Small intestine (tissue), 7 donors: ENCODE measurements around the gene LYRM4. TPM values are rescaled to one million over a fixed set of nuclear protein-coding genes. Genes with fewer than 3 reads are reported as not detected.
A peak's percentile ranks its signal among the peaks of the same experiment; 100 is the strongest.

ENCODE experiments used
- DNase-seq, 2 donors: peaks; one replicate each; pipeline versions ENCODE4 v3.0.0 to v3.0.0-alpha.2; 2013
- FAIRE-seq: peaks from 2 replicates; lab custom pipeline; 2012; peaks lifted over from hg19 to GRCh38; lab: Jason Lieb, UNC
- H3K27ac ChIP-seq, 3 donors: one replicate each; pipeline ENCODE4 v1.5.1; 2013; ENCODE audit warnings: low read length in 2 of 3, mild to moderate bottlenecking in 2 of 3, control low read depth in 1 of 3, inconsistent platforms in 1 of 3, low read depth in 1 of 3, moderate library complexity in 1 of 3
- H3K27me3 ChIP-seq, 3 donors: one replicate each; pipeline ENCODE4 v1.6.1; 2013; ENCODE audit warnings: low read length in 3 of 3, inconsistent platforms in 1 of 3; ENCODE audit not compliant: control insufficient read depth in 3 of 3, insufficient read depth in 3 of 3
- H3K36me3 ChIP-seq, 3 donors: one replicate each; pipeline ENCODE4 v1.6.1; 2013; ENCODE audit warnings: low read length in 3 of 3, inconsistent platforms in 1 of 3, low read depth in 1 of 3, mild to moderate bottlenecking in 1 of 3, moderate library complexity in 1 of 3; ENCODE audit not compliant: control insufficient read depth in 3 of 3, insufficient read depth in 2 of 3
- H3K4me1 ChIP-seq, 3 donors: one replicate each; pipeline ENCODE4 v1.6.1; 2013; ENCODE audit warnings: low read length in 2 of 3, inconsistent platforms in 1 of 3, low read depth in 1 of 3, mild to moderate bottlenecking in 1 of 3, moderate library complexity in 1 of 3; ENCODE audit not compliant: control insufficient read depth in 3 of 3, insufficient read depth in 2 of 3
- H3K4me3 ChIP-seq, 3 donors: one replicate each; pipeline ENCODE4 v1.5.1; 2013; ENCODE audit warnings: low read length in 3 of 3, control low read depth in 1 of 3, inconsistent platforms in 1 of 3, low read depth in 1 of 3, mild to moderate bottlenecking in 1 of 3, moderate library complexity in 1 of 3
- H3K9me3 ChIP-seq, 2 donors: one replicate each; pipeline ENCODE4 v1.6.1; 2013; ENCODE audit warnings: low read depth in 1 of 2, low read length in 1 of 2; ENCODE audit not compliant: control insufficient read depth in 2 of 2, insufficient read depth in 1 of 2
- WGBS, 3 donors: extraction: QIAGEN DNeasy Blood & Tissue Kit; methylation state at CpG; one replicate each; pipeline ENCODE4 v1.1.7; 2013; 5-methylcytosine and 5-hydroxymethylcytosine counted together
- polyA plus RNA-seq, 4 donors: library from polyadenylated mRNA; stranded (reverse) in 3 of 4; unstranded in 1 of 4; fragments of 200-250 nt in 3 of 4; fragments of 120-200 nt in 1 of 4; gene quantifications; one replicate each; pipeline versions ENCODE4 v1.2.1 to v1.2.3, GENCODE V29; 2013
- donor health status: healthy with polysubstance abuse.
- donor health status: control.
- donor health status: control.
- donor health status: Bipolar disorder and iron deficiency.
- donor health status: healthy.

LYRM4 gene
- polyA plus RNA-seq, 4 donors = 6.5 to 20.5 (median 14.3) TPM

DNA sequence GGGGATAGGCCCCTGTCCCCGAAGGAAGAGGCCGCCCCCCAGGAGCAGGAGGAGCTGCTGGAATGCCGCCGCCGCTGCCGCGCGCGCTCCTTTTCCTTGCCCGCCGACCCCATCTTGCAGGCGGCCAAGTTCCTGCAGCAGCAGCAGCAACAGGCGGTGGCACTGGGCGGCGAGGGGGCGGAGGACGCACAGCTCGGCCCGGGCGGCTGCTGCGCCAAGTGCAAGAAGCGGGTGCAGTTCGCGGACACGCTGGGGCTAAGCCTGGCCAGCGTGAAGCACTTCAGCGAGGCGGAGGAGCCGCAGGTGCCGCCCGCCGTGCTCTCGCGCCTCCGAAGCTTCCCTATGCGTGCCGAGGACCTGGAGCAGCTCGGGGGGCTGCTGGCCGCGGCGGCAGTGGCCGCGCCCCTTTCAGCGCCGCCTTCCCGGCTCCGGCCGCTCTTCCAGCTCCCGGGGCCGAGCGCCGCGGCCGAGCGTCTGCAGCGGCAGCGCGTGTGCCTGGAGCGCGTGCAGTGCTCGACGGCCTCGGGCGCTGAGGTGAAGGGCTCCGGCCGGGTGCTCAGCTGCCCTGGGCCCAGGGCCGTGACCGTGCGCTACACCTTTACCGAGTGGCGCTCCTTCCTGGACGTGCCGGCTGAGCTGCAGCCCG, 175.0 kb downstream of the LYRM4 start:
- WGBS, 3 donors = 1 to 2% (median 2%) methylated on average over 47 to 74 of the region's 74 CpGs
- H3K4me1 ChIP-seq = peaks cover 0 to 24% (median 0%) of the 10 kb centered on the region in 3 donors
- H3K36me3 ChIP-seq = peaks cover 0 to 6% (median 0%) of the 10 kb centered on the region in 3 donors
- peak overlapping the region; percentile 27 to 68 (median 50) for H3K4me3 ChIP-seq
- H3K27me3 ChIP-seq = peaks cover 3 to 24% (median 21%) of the 10 kb centered on the region in 3 donors
- FAIRE-seq = no peak
- H3K27ac ChIP-seq = peak overlapping the region in 2 of 3 donors; percentile 30 to 40
- DNase-seq = peak in 1 of 2 donors; percentile 78
- peaks cover 0 to 4% of the 10 kb centered on the region in 2 donors for H3K9me3 ChIP-seq

DNA sequence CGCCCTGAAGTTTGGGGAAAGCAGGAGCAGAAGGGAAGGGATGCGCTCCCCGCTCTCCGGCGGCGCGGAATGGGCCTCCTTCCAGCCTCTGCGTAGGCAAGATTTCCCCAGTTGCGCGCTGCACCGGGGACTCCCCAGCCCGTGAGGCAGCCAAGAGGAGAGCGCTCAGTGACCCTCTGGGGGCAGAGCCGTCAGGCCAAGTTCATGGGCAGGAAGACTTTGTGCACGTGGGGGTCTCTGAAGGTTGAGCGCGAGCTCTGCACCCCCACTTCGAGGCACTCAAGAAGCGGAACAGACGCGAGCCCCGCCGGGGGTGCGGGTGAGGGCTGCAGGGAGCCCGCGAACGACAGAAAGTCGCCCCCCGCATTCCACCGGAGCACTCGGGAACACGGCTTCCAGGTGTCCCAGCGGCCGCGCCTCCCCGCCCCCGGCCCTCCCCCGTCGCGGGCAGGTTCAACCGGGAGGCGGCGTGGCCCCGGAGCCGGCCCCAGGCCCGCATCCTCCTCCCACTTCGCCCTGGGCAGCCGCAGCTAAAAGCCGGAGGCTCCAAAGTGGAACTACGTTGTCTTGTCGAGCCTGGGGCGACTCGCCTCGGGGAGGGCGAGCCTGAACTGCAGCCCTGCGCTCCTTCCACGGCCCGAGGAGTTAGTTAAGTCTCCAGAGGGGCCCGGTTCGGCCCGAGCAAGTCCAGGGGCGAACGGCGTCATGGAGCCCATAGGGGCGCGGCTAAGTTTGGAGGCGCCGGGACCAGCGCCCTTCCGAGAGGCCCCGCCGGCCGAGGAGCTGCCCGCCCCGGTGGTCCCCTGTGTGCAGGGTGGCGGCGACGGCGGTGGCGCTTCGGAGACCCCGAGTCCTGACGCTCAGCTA, 175.7 kb downstream of the LYRM4 start, which contains the start of gene PPP1R3G:
Gene PPP1R3G, plus strand, starts transcription at position 561 of the 867 bp plus-strand sequence. Its CDS starts 145 bp downstream, at position 706.
- WGBS, 3 donors = 1 to 3% (median 2%) methylated on average over 56 to 83 of the region's 83 CpGs
- peaks cover 0 to 4% of the 10 kb centered on the region in 2 donors for H3K9me3 ChIP-seq
- H3K36me3 ChIP-seq = peaks cover 0 to 6% (median 0%) of the 10 kb centered on the region in 3 donors
- peak within 1 kb of the TSS in 2 of 3 donors; percentile 40 to 50 for H3K27ac ChIP-seq
- H3K4me3 ChIP-seq = peak within 1 kb of the TSS; percentile 33 to 68 (median 50)
- H3K27me3 ChIP-seq = peaks cover 3 to 24% (median 21%) of the 10 kb centered on the region in 3 donors
- FAIRE-seq (no peak), DNase-seq (peak; percentile 29 to 85)
- H3K4me1 ChIP-seq = peaks cover 0 to 20% (median 0%) of the 10 kb centered on the region in 3 donors

DNA sequence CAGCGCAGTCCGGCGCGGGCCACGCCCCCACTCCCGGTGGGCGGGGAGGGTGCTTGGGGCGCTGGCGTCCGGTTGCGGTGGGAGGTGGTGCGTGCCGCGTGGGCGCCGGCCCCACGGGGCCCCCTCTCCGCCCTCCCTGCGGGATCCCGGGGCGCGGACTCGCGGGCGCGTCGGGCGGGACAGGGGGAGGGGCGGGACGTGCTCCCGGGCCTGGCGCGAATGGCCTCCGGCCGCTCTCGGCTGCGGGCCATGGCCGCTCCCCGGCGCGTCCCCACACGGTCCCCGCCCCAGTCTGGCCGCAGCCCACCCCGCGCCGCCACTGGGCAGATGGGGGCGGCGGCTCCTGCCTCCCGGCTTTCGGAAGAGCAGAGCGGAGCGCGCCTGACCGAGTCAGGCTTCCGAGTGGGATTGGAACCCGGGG, 176.4 kb downstream of the LYRM4 start:
- Histone ChIP-seq H3K27me3 (peaks cover 3 to 24% (median 21%) of the 10 kb centered on the region in 3 donors), H3K4me1 (peaks cover 0 to 20% (median 0%) of the 10 kb centered on the region in 3 donors), H3K9me3 (peaks cover 0 to 4% of the 10 kb centered on the region in 2 donors), H3K27ac (peak overlapping the region in 2 of 3 donors; percentile 40 to 50), H3K4me3 (peak overlapping the region; percentile 33 to 68 (median 50)), H3K36me3 (peaks cover 0 to 6% (median 0%) of the 10 kb centered on the region in 3 donors)
- WGBS, 3 donors = 1 to 6% (median 2%) methylated on average over 34 to 57 of the region's 57 CpGs
- DNase-seq (peak in 1 of 2 donors; percentile 72), FAIRE-seq (no peak)

DNA sequence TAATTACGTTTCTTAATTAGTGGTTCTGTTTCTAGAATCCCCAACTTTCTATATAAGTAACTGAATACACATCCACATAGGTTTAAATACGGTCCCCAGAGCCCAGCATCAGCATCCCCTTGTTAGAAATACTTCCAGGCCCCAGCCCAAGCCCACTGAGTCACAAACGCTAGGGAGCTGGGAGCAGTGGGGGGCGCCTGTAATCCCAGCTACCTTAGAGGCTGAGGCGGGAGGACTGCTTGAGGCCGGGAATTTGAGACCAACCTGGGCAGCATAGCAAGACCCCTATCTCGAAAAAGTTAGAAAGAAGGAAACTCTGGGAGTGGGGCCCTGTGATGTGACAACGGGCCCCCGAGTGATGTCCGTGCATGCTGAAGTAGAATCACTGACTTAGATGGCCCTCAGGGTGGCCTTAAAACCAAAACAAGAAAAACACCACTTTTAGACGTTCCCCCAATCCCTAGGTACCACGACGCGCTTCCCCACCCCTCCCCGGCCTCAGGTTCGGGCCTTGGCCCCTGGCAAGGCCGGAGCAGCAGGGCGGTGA, 176.9 kb downstream of the LYRM4 start:
- DNase-seq = no peak
- peaks cover 3 to 24% (median 21%) of the 10 kb centered on the region in 3 donors for H3K27me3 ChIP-seq
- peaks cover 0 to 4% of the 10 kb centered on the region in 2 donors for H3K9me3 ChIP-seq
- 47 to 57% (median 51%) methylated on average over 18 of the region's 18 CpGs for WGBS, 3 donors
- no peak overlapping the region for H3K27ac ChIP-seq
- peaks cover 0 to 6% (median 0%) of the 10 kb centered on the region in 3 donors for H3K36me3 ChIP-seq
- H3K4me1 ChIP-seq = peaks cover 0 to 20% (median 0%) of the 10 kb centered on the region in 3 donors
- peak overlapping the region in 1 of 3 donors; percentile 50 for H3K4me3 ChIP-seq
- FAIRE-seq = no peak

DNA sequence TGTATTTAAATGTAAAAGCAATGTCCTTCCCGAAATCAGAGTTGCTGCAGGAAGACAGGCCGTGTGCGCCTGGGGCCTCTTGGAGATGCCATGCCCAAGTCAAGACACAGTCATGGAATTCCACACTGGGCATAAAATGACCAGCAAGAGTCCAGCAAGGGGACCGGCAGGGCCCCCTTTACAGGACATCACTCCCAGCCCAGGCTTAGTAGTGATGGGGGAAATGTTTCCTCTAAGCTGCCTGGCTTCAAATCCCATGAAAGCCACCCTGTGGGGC, 177.5 kb downstream of the LYRM4 start:
- H3K27ac ChIP-seq = no peak overlapping the region
- peaks cover 3 to 24% (median 21%) of the 10 kb centered on the region in 3 donors for H3K27me3 ChIP-seq
- peaks cover 0 to 4% of the 10 kb centered on the region in 2 donors for H3K9me3 ChIP-seq
- H3K36me3 ChIP-seq = peaks cover 0 to 6% (median 0%) of the 10 kb centered on the region in 3 donors
- FAIRE-seq (no peak), DNase-seq (no peak)
- peaks cover 0 to 20% (median 0%) of the 10 kb centered on the region in 3 donors for H3K4me1 ChIP-seq
- no peak overlapping the region for H3K4me3 ChIP-seq
- WGBS, 3 donors = 48 to 62% (median 54%) methylated on average over 4 of the region's 4 CpGs

DNA sequence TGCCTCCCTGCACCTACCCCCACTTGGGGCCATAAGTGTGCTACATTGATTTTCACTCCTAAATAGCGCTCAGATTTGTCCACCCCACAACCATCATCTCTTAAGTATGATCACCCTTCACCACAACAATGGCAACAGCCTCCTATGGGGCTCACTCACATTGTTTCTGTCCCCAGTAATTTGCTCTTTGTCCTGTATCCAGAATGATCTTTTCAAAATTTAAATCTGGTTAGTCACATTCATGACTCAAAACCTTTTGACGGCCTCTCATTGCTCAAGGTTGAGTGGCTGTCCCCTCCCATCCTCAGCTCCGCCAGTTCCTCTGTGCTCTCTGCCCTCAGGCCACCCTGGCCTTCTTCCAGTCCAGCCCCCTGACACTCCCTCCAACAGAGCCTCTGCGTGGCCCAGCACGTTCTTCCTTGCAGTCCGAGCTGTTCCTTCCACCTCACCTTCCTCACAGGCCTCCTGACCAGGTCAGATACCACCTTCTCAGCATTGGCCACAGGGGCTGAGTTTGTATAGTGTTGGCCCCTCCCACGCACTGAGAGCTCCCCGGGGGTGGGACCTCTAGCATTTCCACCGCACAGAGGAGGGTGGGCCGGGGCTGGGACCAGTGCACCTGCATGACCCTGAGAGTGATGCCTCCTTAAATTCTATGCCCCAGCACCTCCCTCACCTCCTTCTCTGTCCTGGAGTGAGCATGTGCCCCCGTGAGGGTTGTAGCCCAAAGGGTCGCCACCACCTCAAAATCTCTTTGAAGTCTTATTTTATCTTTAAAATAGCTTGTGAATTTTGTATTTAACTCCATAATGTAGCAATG, 178.1 kb downstream of the LYRM4 start:
- Histone ChIP-seq H3K4me1 (peaks cover 0 to 20% (median 0%) of the 10 kb centered on the region in 3 donors), H3K4me3 (no peak overlapping the region), H3K9me3 (peaks cover 0 to 4% of the 10 kb centered on the region in 2 donors), H3K27me3 (peaks cover 3 to 23% (median 21%) of the 10 kb centered on the region in 3 donors), H3K36me3 (peaks cover 0 to 6% (median 0%) of the 10 kb centered on the region in 3 donors), H3K27ac (no peak overlapping the region)
- WGBS, 3 donors = 65 to 81% (median 76%) methylated on average over 12 of the region's 12 CpGs
- FAIRE-seq = no peak
- DNase-seq = peak in 1 of 2 donors; percentile 70

DNA sequence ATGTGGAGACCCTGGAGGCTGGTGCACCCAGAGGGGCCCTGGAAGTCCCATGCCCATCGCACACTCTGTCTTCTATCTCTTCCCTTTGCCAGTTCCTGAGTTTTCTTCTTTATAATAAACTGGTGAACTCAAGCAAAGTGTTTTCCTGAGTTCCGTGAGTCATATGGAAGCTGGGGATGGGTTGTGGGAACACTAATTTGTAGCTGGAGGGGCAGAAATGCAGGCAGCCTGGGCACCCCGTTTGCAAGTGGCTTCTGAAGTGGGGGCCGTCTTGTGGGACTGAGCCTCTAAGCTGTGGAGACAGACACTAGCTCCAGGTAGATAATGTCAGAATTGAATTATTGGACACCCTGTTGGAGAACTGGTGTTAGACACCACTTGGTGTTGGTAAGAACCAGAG, 178.8 kb downstream of the LYRM4 start:
- peaks cover 0 to 2% (median 0%) of the 10 kb centered on the region in 3 donors for H3K36me3 ChIP-seq
- H3K9me3 ChIP-seq = peaks cover 0 to 4% of the 10 kb centered on the region in 2 donors
- H3K27ac ChIP-seq = no peak overlapping the region
- peaks cover 0 to 20% (median 0%) of the 10 kb centered on the region in 3 donors for H3K4me1 ChIP-seq
- no peak overlapping the region for H3K4me3 ChIP-seq
- no peak for FAIRE-seq
- no peak for DNase-seq
- WGBS, 3 donors = 76 to 88% (median 82%) methylated on average over 4 of the region's 4 CpGs
- peaks cover 3 to 21% (median 16%) of the 10 kb centered on the region in 3 donors for H3K27me3 ChIP-seq
